NT2/D1 (cell line): Measurements from ENCODE around the gene PDZRN3.

Experiments
- DNase-seq: peaks from one replicate; pipeline ENCODE4 v3.0.0-alpha.2; 2011; ENCODE audit warnings: low read depth, low spot score
- H3K27me3 ChIP-seq: 2 replicates; pipeline ENCODE4 v1.6.0; 2011; ENCODE audit warnings: mild to moderate bottlenecking; ENCODE audit not compliant: insufficient read length, insufficient read depth
- H3K36me3 ChIP-seq: 2 replicates; pipeline ENCODE4 v1.6.1; 2011; ENCODE audit warnings: mild to moderate bottlenecking, low read length, mixed read lengths; ENCODE audit not compliant: insufficient read depth, insufficient read length
- H3K4me1 ChIP-seq: 2 replicates; pipeline ENCODE4 v1.5.1; 2011; ENCODE audit not compliant: insufficient read depth, insufficient read length
- H3K4me3 ChIP-seq: 2 replicates; pipeline ENCODE4 v1.5.1; 2011; ENCODE audit warnings: low read depth; ENCODE audit not compliant: insufficient read length
- H3K9ac ChIP-seq: 2 replicates; pipeline ENCODE4 v1.6.0; 2011; ENCODE audit warnings: low read depth; ENCODE audit not compliant: insufficient read length
- H3K9me3 ChIP-seq: 2 replicates; pipeline ENCODE4 v1.5.1; 2011; ENCODE audit warnings: mild to moderate bottlenecking, low read length; ENCODE audit not compliant: insufficient read depth
- SUZ12 ChIP-seq: IDR thresholded peaks from 2 replicates; pipeline ENCODE4 v1.6.1; 2011; ENCODE audit not compliant: insufficient read length, insufficient read depth; ENCODE audit errors: extremely low read depth
- YY1 ChIP-seq: IDR thresholded peaks from 2 replicates; pipeline ENCODE4 v1.6.1; 2011; ENCODE audit not compliant: insufficient read length, insufficient read depth
- ZNF274 ChIP-seq: IDR thresholded peaks from 2 replicates; pipeline ENCODE4 v1.6.1; 2011; ENCODE audit warnings: mild to moderate bottlenecking, low read depth, low read length

Gene PDZRN3

DNA sequence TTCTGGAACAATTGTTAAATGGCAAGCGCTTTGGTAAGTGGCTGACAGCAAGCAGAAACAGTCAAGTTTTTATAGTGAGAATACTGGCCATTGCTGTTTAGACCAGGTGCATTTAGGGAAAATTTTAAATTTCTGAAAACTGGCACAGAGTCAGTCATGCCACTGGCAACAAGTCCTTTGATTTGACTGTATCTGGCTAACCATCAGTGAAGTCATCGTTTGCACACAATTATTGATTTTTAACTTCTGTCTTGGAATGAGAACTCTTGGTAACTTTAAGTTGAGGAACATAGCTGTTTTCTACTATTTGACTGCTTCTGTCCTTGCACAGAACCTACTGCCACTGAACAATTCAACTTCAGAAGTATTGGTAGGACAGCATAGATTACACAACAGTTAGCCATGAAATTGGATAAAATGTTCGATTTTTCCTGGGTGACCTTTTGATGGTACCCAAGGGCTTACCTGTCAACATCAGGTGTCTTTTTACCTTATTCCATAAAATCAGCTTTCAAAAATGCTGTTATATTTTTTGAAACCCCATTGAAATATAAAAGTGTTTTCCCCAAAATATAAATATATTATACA, 225.0 kb downstream of the PDZRN3 start:
- Histone ChIP-seq H3K9ac (no peak overlapping the region), H3K4me3 (no peak overlapping the region), H3K4me1 (no peaks in the 10 kb centered on the region), H3K36me3 (peaks cover 3% of the 10 kb centered on the region), H3K9me3 (no peaks in the 10 kb centered on the region), H3K27me3 (no peaks in the 10 kb centered on the region)
- DNase-seq: no peak
- TF ChIP-seq SUZ12: no peak
- TF ChIP-seq ZNF274: no peak
- no peak for TF ChIP-seq YY1

DNA sequence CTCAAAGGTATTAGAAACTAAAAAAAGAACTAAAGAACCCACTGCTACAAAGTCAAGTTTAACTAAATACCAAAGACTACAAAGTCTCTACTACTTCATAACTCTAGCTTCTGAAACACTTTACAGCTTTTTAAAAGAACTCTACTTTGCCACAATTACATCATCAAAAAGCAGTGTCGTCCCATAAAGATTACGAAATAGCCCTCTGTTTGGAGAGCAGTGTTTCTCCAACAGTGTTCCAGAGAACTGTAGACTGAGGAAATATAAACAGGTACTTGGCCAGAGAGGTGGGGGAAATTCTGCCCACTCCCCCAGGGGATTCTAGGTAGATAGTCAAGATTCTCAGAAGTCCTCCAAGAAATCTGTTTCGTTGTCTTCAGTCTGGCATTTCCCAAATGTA, 225.6 kb downstream of the PDZRN3 start:
- H3K4me1 ChIP-seq: no peaks in the 10 kb centered on the region
- no peak for DNase-seq
- no peak overlapping the region for H3K9ac ChIP-seq
- H3K4me3 ChIP-seq: no peak overlapping the region
- H3K27me3 ChIP-seq: no peaks in the 10 kb centered on the region
- TF ChIP-seq YY1 (no peak), ZNF274 (no peak), SUZ12 (no peak)
- no peaks in the 10 kb centered on the region for H3K9me3 ChIP-seq
- peaks cover 3% of the 10 kb centered on the region for H3K36me3 ChIP-seq

DNA sequence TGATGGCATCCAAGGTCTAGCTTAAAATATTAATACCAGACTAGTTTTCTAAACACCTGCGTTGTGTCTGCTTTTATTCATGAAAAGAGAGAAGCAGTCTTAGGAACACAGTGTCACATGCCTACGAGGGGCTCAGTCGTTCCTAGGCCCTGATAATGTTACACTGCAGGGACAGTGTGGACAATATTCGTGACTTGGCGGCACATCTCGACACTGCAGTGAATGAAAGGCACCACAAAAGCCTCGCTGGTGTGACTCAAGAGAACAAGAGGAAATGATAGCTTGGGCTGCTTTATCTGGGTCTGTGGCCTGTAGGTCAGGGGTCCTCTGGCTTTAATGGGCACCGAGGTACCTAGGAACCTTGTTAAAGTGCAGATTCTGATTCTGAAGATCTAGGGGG, 226.7 kb downstream of the PDZRN3 start:
- H3K4me1 ChIP-seq: no peaks in the 10 kb centered on the region
- no peaks in the 10 kb centered on the region for H3K27me3 ChIP-seq
- no peaks in the 10 kb centered on the region for H3K9me3 ChIP-seq
- H3K4me3 ChIP-seq: no peak overlapping the region
- TF ChIP-seq YY1 (no peak), ZNF274 (no peak), SUZ12 (no peak)
- no peak for DNase-seq
- no peak overlapping the region for H3K9ac ChIP-seq
- no peaks in the 10 kb centered on the region for H3K36me3 ChIP-seq

DNA sequence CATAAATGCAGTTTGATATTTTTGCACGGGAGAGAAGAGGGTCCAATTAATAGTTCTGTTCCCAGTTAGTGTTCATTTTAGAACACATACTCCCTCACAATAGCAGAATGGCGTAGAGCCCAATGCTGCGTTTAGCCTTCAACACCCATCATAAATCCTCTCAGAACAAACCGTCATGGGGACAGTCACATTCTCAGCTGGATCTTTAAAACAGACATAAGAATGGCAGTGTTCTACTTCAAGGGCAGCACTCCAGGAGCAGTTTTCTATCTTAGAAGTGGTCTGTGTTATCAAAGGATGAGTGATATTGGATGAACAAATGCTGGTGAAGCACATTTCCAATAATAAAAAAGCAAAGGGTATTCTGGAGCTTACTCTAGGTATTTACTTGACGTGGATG, 230.5 kb downstream of the PDZRN3 start:
- no peak for DNase-seq
- Histone ChIP-seq H3K36me3 (peaks cover 8% of the 10 kb centered on the region), H3K9ac (no peak overlapping the region), H3K9me3 (no peaks in the 10 kb centered on the region), H3K4me3 (no peak overlapping the region), H3K27me3 (no peaks in the 10 kb centered on the region), H3K4me1 (no peaks in the 10 kb centered on the region)
- TF ChIP-seq YY1 (no peak), SUZ12 (no peak)

DNA sequence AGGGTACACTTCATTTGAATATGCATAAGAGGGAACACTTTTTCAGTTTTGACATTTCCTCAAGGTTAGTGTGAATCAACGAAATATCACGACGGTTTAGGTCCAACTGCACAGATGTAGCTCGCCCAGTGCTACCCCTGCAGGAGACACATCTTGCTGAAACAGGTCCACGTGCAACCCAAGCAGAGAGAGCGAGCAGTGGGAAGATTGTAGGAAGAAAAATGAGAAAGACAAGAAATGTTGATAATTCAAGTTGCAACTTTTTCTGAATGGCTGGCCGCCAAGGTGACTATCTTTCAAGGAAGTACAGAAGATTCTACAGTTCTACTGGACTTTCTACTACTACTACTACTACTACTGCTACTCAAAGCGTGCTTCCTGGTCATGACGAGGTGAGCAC, 231.7 kb downstream of the PDZRN3 start:
- H3K9ac ChIP-seq: no peak overlapping the region
- H3K9me3 ChIP-seq: no peaks in the 10 kb centered on the region
- H3K36me3 ChIP-seq: peaks cover 8% of the 10 kb centered on the region
- H3K4me1 ChIP-seq: no peaks in the 10 kb centered on the region
- DNase-seq: no peak
- no peak overlapping the region for H3K4me3 ChIP-seq
- TF ChIP-seq SUZ12 (no peak), ZNF274 (no peak), YY1 (no peak)
- no peaks in the 10 kb centered on the region for H3K27me3 ChIP-seq

DNA sequence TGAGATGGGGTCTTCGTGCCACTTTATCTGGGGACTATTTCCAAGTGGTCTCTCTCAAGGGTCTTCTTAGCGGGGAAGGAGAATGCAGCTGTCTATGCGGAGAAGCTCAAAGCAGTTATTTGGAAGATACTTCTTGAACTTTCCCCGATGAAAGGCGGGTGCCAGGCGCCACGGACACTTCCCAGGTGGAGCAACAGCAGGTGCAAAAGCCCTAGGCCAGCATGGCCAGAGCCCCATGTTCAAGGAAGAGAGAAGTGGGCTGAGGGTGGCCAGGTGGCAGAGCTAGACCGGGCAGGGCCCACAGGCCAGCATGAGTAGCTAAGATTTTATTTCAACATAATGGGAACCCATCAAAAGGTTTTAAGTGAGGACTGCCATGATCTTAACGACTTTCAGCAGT, 232.8 kb downstream of the PDZRN3 start:
- Histone ChIP-seq H3K36me3 (peaks cover 11% of the 10 kb centered on the region), H3K9ac (no peak overlapping the region), H3K9me3 (no peaks in the 10 kb centered on the region), H3K4me1 (no peaks in the 10 kb centered on the region), H3K4me3 (no peak overlapping the region), H3K27me3 (no peaks in the 10 kb centered on the region)
- TF ChIP-seq ZNF274: no peak
- TF ChIP-seq YY1: no peak
- TF ChIP-seq SUZ12: no peak
- DNase-seq: no peak

DNA sequence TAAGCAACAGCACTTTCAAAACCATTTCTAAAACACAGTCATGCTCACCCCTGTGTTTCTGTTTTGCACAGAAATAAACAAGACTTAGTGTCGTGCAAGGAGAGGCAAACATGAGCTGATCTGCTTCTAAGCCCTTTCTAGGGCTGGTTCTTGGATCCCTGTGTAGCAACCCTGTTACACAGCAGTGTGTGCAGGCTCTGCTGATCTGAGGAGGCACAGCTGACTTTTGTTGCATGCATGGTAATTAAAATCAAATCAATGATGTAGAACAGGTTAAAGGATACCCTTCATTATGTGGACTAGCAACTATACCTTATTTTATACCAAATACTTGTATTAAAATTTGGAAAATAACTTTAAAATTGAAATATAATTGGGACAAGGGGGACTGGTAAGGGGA, 234.8 kb downstream of the PDZRN3 start:
- no peak for DNase-seq
- Histone ChIP-seq H3K27me3 (no peaks in the 10 kb centered on the region), H3K36me3 (peaks cover 12% of the 10 kb centered on the region), H3K9me3 (no peaks in the 10 kb centered on the region), H3K4me3 (no peak overlapping the region), H3K4me1 (no peaks in the 10 kb centered on the region), H3K9ac (no peak overlapping the region)
- TF ChIP-seq ZNF274 (no peak), SUZ12 (no peak), YY1 (no peak)
